GM18868 (cell line): ENCODE data around the gene CIBAR2.

Experiments
- ATAC-seq: cut with Tn5 transposase; IDR thresholded peaks from one replicate; pipeline ENCODE4 v1.9.1; 2021; ENCODE audit warnings: mild to moderate bottlenecking, moderate library complexity; ENCODE audit not compliant: unreplicated experiment

The CIBAR2 gene

GRCh38 chr16:85085721-85086120, 26.6 kb downstream of the CIBAR2 start:
- no peak for ATAC-seq

- no peak for ATAC-seq
Measured at GRCh38 chr16:85084841-85085510, 27.3 kb downstream of the CIBAR2 start.

GRCh38 chr16:85083051-85083639, 29.1 kb downstream of the CIBAR2 start:
- no peak for ATAC-seq

GRCh38 chr16:85082173-85083050, 29.9 kb downstream of the CIBAR2 start:
- no peak for ATAC-seq

- ATAC-seq: no peak
Measured at GRCh38 chr16:85081765-85082164, 30.5 kb downstream of the CIBAR2 start.

GRCh38 chr16:85081038-85081437, 31.2 kb downstream of the CIBAR2 start:
- no peak for ATAC-seq

- no peak for ATAC-seq
Measured at GRCh38 chr16:85079785-85080570, 32.3 kb downstream of the CIBAR2 start.

GRCh38 chr16:85078952-85079351, 33.3 kb downstream of the CIBAR2 start:
- no peak for ATAC-seq

GRCh38 chr16:85078226-85078625, 34.0 kb downstream of the CIBAR2 start:
- no peak for ATAC-seq

GRCh38 chr16:85077576-85078125, 34.6 kb downstream of the CIBAR2 start:
- no peak for ATAC-seq

GRCh38 chr16:85077039-85077438, 35.2 kb downstream of the CIBAR2 start:
- no peak for ATAC-seq

GRCh38 chr16:85075236-85075924, 36.9 kb downstream of the CIBAR2 start:
- no peak for ATAC-seq

GRCh38 chr16:85074225-85074914, 37.9 kb downstream of the CIBAR2 start:
- no peak for ATAC-seq

GRCh38 chr16:85072947-85073346, 39.3 kb downstream of the CIBAR2 start:
- ATAC-seq: no peak

- ATAC-seq: no peak
Measured at GRCh38 chr16:85072076-85072860, 40.0 kb downstream of the CIBAR2 start.

- ATAC-seq: no peak
Measured at GRCh38 chr16:85069171-85069570, 43.1 kb downstream of the CIBAR2 start.

GRCh38 chr16:85068746-85069145, 43.5 kb downstream of the CIBAR2 start:
- no peak for ATAC-seq

- ATAC-seq: no peak
Measured at GRCh38 chr16:85067426-85067825, 44.8 kb downstream of the CIBAR2 start.

GRCh38 chr16:85067024-85067423, 45.2 kb downstream of the CIBAR2 start:
- ATAC-seq: no peak
